Measurements from ENCODE around the gene PDE7B.

The PDE7B gene

DNA sequence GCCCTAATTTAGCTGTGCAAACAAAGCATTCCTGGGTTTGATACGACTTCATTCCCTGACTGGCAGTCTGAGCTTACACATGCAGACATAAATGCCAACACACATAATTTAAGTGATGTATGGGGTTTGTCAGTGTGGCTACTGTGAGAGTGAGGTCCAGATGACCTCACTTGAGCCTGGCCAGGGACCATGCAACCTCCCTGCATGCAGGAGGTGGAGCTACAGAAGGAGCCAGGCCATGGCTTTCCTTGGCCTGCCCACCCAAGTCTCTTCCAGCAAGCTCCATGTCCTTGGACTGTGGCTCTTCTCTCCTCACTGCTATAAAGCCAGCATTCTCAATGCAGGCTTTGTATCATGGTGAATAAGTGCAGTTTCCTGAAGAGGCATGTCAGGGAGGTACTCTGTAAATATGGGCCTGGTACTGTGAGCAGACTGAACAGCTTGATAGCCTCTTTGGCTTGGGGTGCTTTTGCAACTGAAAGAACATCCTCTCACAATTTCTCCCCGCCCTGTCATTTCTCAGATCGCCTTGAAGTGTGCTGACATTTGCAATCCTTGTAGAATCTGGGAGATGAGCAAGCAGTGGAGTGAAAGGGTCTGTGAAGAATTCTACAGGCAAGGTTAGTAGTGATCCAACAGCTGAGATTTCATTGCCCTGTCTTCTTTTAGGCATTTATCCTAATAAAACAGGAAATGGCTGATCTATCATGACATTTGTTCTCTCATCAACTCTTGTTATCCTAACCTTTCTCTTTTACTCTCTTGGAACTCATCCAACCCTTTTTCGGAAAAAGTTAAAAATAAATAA, 329.4 kb downstream of the PDE7B start:
- TF ChIP-seq, protein P1, sequence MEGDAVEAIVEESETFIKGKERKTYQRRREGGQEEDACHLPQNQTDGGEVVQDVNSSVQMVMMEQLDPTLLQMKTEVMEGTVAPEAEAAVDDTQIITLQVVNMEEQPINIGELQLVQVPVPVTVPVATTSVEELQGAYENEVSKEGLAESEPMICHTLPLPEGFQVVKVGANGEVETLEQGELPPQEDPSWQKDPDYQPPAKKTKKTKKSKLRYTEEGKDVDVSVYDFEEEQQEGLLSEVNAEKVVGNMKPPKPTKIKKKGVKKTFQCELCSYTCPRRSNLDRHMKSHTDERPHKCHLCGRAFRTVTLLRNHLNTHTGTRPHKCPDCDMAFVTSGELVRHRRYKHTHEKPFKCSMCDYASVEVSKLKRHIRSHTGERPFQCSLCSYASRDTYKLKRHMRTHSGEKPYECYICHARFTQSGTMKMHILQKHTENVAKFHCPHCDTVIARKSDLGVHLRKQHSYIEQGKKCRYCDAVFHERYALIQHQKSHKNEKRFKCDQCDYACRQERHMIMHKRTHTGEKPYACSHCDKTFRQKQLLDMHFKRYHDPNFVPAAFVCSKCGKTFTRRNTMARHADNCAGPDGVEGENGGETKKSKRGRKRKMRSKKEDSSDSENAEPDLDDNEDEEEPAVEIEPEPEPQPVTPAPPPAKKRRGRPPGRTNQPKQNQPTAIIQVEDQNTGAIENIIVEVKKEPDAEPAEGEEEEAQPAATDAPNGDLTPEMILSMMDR (conservative IDR thresholded peaks at IDR 0.05) = no peak
- H3K27ac ChIP-seq = no peak overlapping the region

GRCh38 chr6:136181512-136181833, 330.0 kb downstream of the PDE7B start:
- H3K27ac ChIP-seq = no peak overlapping the region
- TF ChIP-seq, protein P1 (conservative IDR thresholded peaks at IDR 0.05) = no peak

- no peak overlapping the region for H3K27ac ChIP-seq
- TF ChIP-seq, protein P1 (conservative IDR thresholded peaks at IDR 0.05) = no peak
Observed at GRCh38 chr6:136181861-136182260, 330.4 kb downstream of the PDE7B start.

GRCh38 chr6:136184738-136185137, 333.2 kb downstream of the PDE7B start:
- TF ChIP-seq, protein P1 (conservative IDR thresholded peaks at IDR 0.05) = no peak
- no peak overlapping the region for H3K27ac ChIP-seq

DNA sequence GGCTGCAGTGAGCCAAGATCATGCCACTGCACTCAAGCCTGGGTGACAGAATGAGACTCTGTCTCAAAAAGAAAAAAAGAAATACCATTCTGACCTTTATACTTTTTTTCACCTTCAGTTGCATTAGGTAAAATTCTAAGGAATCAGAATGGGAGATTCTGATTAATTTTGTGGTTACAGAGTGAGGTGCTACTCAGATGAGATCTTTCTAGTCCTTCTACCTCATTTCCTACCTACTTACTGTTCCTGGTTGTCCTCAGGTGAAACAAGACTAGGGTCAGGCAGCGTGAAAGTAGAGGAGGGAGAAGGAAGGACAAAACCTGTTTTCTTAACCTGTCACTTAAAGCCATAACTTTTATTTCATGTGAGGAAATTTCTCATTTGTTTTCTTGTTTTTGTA, 334.9 kb downstream of the PDE7B start:
- TF ChIP-seq, protein P1 (conservative IDR thresholded peaks at IDR 0.05) = no peak
- no peak overlapping the region for H3K27ac ChIP-seq

- H3K27ac ChIP-seq = no peak overlapping the region
- TF ChIP-seq, protein P1 (conservative IDR thresholded peaks at IDR 0.05) = no peak
Observed at GRCh38 chr6:136188486-136188885, 337.0 kb downstream of the PDE7B start.

GRCh38 chr6:136189104-136189503, 337.6 kb downstream of the PDE7B start:
- H3K27ac ChIP-seq = peak overlapping the region; percentile 54; the same call in 1 of the 2 replicates
- TF ChIP-seq, protein P1 (conservative IDR thresholded peaks at IDR 0.05) = no peak
